Panc1 (cell line): ENCODE measurements around the gene UBE2E2. TPM values are rescaled to one million over a fixed set of nuclear protein-coding genes. Genes with fewer than 3 reads are reported as not detected.

Source experiments
- ATAC-seq: fragments of 200-7000 bp; cut with Tn5 transposase; 2 replicates; pipeline ENCODE4 v1.9.1; 2020; ENCODE audit warnings: mild to moderate bottlenecking, moderate library complexity
- BruUV-seq: library from RNA; stranded (reverse); fragments of 400-500 nt; replicated peaks from 2 replicates; lab custom pipeline; 2021; lab: Mats Ljungman, UMichigan
- CTCF ChIA-PET: fragments of 300-600 bp; sonication (Branson Sonifier 250); formaldehyde crosslinking; loops from one replicate; lab custom pipeline; 2022; ENCODE audit warnings: antibody characterized with exemption; lab: Charles Lee
- POLR2A ChIA-PET: fragments of 300-600 bp; sonication (Branson Sonifier 250); formaldehyde crosslinking; loops from one replicate; lab custom pipeline; 2022; ENCODE audit warnings: antibody characterized with exemption; lab: Charles Lee
- DNase-seq: peaks from one replicate; pipeline ENCODE4 v3.0.0-alpha.2; 2010; ENCODE audit warnings: low read depth, low spot score
- H3K27ac ChIP-seq: 2 replicates; pipeline ENCODE4 v1.5.1; 2011; ENCODE audit warnings: mild to moderate bottlenecking, low read length, inconsistent platforms
- H3K27me3 ChIP-seq: fragments of 200-500 bp; sonication (Bioruptor generic); 2 replicates; pipeline ENCODE4 v1.6.0; 2014; ENCODE audit warnings: low read length, inconsistent platforms; ENCODE audit not compliant: control insufficient read depth, insufficient read depth
- H3K36me3 ChIP-seq: fragments of 200-500 bp; sonication (Bioruptor generic); 2 replicates; pipeline ENCODE4 v1.5.1; 2014; ENCODE audit warnings: inconsistent platforms, mild to moderate bottlenecking, low read length, moderate library complexity; ENCODE audit not compliant: control insufficient read depth, insufficient read depth
- H3K4me1 ChIP-seq: 2 replicates; pipeline ENCODE4 v1.5.1; 2011; ENCODE audit warnings: inconsistent platforms, mild to moderate bottlenecking, low read length, moderate library complexity; ENCODE audit not compliant: control insufficient read depth, insufficient read depth
- H3K4me3 ChIP-seq, 2 experiments: 2 replicates each; pipeline ENCODE4 v1.5.1; 2011 to 2012; ENCODE audit warnings: low read depth in 2 of 2, low read length in 2 of 2, mild to moderate bottlenecking in 2 of 2, inconsistent platforms in 1 of 2, moderate library complexity in 1 of 2
- H3K9me3 ChIP-seq: fragments of 200-500 bp; sonication (Bioruptor generic); 2 replicates; pipeline ENCODE4 v1.5.1; 2014; ENCODE audit warnings: low read depth, mild to moderate bottlenecking, inconsistent platforms, low read length, moderate library complexity; ENCODE audit not compliant: control insufficient read depth, insufficient read depth
- CTCF ChIP-seq: fragments of 450-650 bp; IDR thresholded peaks from 2 replicates; pipeline ENCODE4 v1.5.1; 2017; ENCODE audit warnings: mild to moderate bottlenecking
- POLR2AphosphoS5 ChIP-seq: IDR thresholded peaks from 2 replicates; pipeline ENCODE4 v1.6.1; 2012; ENCODE audit warnings: mild to moderate bottlenecking, low read depth, low read length, moderate library complexity
- SIN3A ChIP-seq: IDR thresholded peaks from 2 replicates; pipeline ENCODE4 v1.6.1; 2012; ENCODE audit warnings: low read depth, mild to moderate bottlenecking, low read length, moderate library complexity, borderline replicate concordance; ENCODE audit not compliant: insufficient read depth
- TCF7L2 ChIP-seq: IDR thresholded peaks from 2 replicates; pipeline ENCODE4 v1.6.1; 2011; ENCODE audit warnings: mild to moderate bottlenecking, low read depth, low read length, inconsistent platforms
- in situ Hi-C: cut with HindIII; loops from 2 replicates; pipeline ENCODE4 v1.10.0; 2016; ENCODE audit warnings: low sequenced_read_pairs, low pct_unique_long_range_greater_than_20kb
- intact Hi-C: fragments of 100-400 bp; cut with micrococcal nuclease; formaldehyde crosslinking; loops from one replicate; pipeline ENCODE4 v1.10.0; 2022; ENCODE audit not compliant: unreplicated experiment
- total RNA-seq: library from RNA; stranded (reverse); gene quantifications from one replicate; pipeline ENCODE4 v1.2.1, GENCODE V29; 2021; ENCODE audit not compliant: unreplicated experiment
- TF ChIP-seq, protein P1 (sequence below), 2 experiments: IDR thresholded peaks; 2 replicates each; pipeline ENCODE4 v1.6.1; 2011 to 2012; ENCODE audit warnings: low read depth in 2 of 2, control low read depth in 1 of 2, low read length in 1 of 2, mild to moderate bottlenecking in 1 of 2, moderate library complexity in 1 of 2; ENCODE audit not compliant: insufficient read depth in 1 of 2

The UBE2E2 gene
- total RNA-seq, 1 experiment from 2014 or later: 38.2 TPM

DNA sequence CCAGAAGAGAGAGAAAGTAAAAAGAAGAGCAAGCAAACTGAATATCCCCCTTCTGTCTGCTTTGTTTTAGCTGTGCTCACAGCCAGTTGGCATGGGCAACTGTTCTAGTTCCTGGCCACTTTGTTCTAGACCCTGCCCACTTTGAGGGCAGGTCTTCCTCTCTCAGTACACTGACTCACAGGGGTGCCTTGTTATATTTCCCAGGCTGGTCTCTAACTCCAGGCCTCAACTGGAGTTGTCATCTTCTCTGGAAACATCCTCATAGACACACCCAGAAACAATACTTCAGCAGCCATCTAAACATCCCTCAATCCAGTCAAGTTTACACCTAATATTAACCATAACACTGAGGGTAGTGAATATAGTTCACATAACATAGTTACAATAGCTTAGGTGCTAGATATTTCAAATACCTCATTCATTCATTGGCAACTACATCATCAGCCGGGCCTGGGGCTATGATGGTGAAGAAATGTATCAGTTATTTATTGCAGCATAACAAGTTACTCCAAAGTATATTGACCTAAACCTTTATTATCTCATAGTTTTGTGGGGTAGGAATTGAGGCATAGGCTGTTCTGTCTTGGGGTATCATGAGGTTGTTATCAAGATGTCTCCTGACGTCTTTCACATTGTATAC is 106.0 kb downstream of the UBE2E2 start:
- in situ Hi-C loops: no loop called here
- ATAC-seq (no peak), DNase-seq (no peak)
- no peaks in the 10 kb centered on the region for H3K9me3 ChIP-seq
- no peak overlapping the region for H3K4me3 ChIP-seq
- no TSS peak for BruUV-seq
- H3K36me3 ChIP-seq: no peaks in the 10 kb centered on the region
- no peaks in the 10 kb centered on the region for H3K4me1 ChIP-seq
- TF ChIP-seq, protein P1, sequence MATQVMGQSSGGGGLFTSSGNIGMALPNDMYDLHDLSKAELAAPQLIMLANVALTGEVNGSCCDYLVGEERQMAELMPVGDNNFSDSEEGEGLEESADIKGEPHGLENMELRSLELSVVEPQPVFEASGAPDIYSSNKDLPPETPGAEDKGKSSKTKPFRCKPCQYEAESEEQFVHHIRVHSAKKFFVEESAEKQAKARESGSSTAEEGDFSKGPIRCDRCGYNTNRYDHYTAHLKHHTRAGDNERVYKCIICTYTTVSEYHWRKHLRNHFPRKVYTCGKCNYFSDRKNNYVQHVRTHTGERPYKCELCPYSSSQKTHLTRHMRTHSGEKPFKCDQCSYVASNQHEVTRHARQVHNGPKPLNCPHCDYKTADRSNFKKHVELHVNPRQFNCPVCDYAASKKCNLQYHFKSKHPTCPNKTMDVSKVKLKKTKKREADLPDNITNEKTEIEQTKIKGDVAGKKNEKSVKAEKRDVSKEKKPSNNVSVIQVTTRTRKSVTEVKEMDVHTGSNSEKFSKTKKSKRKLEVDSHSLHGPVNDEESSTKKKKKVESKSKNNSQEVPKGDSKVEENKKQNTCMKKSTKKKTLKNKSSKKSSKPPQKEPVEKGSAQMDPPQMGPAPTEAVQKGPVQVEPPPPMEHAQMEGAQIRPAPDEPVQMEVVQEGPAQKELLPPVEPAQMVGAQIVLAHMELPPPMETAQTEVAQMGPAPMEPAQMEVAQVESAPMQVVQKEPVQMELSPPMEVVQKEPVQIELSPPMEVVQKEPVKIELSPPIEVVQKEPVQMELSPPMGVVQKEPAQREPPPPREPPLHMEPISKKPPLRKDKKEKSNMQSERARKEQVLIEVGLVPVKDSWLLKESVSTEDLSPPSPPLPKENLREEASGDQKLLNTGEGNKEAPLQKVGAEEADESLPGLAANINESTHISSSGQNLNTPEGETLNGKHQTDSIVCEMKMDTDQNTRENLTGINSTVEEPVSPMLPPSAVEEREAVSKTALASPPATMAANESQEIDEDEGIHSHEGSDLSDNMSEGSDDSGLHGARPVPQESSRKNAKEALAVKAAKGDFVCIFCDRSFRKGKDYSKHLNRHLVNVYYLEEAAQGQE (IDR thresholded peaks at IDR 0.05; ENCODE audit: insufficient read depth in 1 of 2, low read depth in 2 of 2, low read length in 1 of 2): no peak
- no peak for TF ChIP-seq TCF7L2
- TF ChIP-seq CTCF: no peak
- TF ChIP-seq POLR2AphosphoS5: no peak
- TF ChIP-seq SIN3A: no peak
- ChIA-PET POLR2A (no interaction called here), CTCF (no interaction called here)
- no peak overlapping the region for H3K27ac ChIP-seq
- no peaks in the 10 kb centered on the region for H3K27me3 ChIP-seq
- intact Hi-C loops: no loop called here

- intact Hi-C loops: no loop called here
- no peaks in the 10 kb centered on the region for H3K9me3 ChIP-seq
- in situ Hi-C loops: no loop called here
- no peak for ATAC-seq
- no peak for DNase-seq
- no peaks in the 10 kb centered on the region for H3K4me1 ChIP-seq
- no peaks in the 10 kb centered on the region for H3K36me3 ChIP-seq
- BruUV-seq: no TSS peak
- H3K4me3 ChIP-seq: no peak overlapping the region
- TF ChIP-seq POLR2AphosphoS5 (no peak), TCF7L2 (no peak), SIN3A (no peak), CTCF (no peak)
- TF ChIP-seq, protein P1 (IDR thresholded peaks at IDR 0.05; ENCODE audit: insufficient read depth in 1 of 2, low read depth in 2 of 2, low read length in 1 of 2): no peak
- ChIA-PET POLR2A (no interaction called here), CTCF (no interaction called here)
- no peak overlapping the region for H3K27ac ChIP-seq
- no peaks in the 10 kb centered on the region for H3K27me3 ChIP-seq
Measured at GRCh38 chr3:23312866-23313265, 109.7 kb downstream of the UBE2E2 start.
